Embryonic facial prominence (tissue), 1 donor: Measurements from ENCODE around the gene TEX264.

ENCODE experiments used
- DNase-seq: peaks from one replicate; pipeline ENCODE4 v3.0.0-alpha.2; 2016; ENCODE audit errors: extremely low spot score

TEX264 gene

DNA sequence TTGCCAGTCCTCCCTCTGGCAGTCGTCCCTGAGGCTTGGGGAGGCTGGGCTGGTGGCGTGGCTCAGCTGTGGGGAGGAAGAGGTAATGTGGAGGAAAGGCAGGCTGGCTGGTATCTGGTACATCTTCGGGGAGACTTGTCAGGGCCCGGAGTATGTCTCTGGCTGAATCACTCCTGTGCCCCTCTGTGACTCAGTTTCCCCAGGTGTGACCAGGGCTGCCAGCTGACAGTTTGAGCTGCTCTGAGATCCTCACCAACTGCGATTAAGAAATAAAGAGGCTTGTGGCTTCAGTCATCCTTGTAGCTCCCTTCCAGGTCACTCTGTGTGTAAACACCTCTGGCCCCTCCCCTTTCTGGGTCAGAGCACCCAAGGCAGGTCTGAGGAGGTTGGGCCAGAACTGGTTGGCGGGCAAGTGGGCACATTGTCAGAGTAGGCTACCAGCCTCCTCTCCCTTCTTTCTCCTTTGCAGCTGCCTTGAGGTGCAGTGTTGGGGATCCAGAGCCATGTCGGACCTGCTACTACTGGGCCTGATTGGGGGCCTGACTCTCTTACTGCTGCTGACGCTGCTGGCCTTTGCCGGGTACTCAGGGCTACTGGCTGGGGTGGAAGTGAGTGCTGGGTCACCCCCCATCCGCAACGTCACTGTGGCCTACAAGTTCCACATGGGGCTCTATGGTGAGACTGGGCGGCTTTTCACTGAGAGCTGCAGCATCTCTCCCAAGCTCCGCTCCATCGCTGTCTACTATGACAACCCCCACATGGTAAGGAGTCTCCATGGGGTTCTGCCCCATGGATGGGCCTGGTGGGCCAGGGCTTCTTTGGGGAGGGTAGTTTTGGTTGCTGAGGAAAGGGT lies 3.0 kb downstream of the TEX264 start:
- no peak for DNase-seq

DNA sequence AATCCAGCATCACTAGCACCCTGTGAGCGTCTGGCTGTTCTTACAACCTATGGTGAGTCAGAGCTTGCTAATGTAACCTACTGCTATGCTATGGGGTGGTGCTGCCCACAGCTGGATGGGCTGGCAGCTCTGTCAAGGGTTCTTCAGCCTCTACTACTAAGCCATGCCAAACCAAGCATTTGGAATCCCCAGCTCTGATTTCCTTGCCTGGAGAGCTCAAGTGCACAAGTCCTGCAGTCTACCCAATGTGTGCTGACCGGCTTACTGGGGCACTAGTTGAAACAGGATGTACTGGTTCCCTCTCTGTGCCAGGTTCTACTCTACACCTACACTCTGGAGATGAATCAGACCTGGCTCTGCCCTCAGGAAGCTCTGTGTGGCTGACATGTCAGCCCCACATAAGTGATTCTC lies 4.2 kb downstream of the TEX264 start:
- DNase-seq = no peak

DNA sequence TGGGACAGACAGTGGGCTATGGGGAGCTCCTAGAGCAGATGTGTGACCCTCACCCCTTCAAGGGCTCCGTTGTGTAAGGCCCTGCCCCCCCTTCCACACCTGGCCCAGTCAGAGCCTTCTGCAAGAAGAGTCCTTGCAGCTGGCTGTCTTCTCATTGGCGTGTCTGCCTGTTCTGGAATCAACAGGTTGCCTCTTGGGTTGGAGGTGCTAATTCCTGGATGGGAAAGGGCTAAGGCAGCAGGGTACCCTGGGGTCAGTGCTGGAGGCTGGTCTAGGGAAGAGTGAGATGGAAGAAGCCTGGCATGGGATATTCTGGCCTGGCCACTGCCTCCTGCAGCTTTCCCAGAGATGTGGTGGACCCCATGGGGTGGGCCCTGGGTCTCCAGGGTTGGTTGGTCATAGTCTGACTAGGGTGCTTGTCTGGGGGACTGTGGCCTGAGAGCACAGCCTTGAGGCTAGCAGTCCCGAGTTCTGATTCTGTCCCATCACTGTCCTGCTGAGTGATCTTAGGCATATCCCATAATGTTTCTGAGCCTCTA lies 5.1 kb downstream of the TEX264 start:
- no peak for DNase-seq

DNA sequence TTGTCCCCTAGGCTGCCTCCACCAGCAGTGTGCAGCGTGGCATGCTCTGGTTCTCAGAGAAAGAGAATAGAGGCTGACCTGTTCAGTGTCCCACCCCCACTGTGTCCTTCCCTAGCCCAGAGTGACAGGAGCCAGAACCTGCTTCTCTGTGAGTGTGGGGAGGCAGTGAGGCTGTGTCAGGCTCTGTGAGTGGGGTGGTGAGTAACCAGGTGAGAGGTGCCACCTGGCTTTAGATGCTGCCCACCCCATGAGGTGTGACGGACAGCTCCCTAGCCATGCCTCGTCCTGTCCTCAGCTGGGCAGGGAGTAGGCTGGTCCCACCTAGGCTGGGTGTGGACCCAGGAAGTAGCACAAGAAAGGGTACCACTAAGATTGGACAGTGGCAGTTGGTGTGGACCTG lies 6.3 kb downstream of the TEX264 start:
- no peak for DNase-seq

- DNase-seq = no peak
These were observed 7.1 kb downstream of the TEX264 start for GRCh38 chr3:51678186-51678585.

- no peak for DNase-seq
These were observed 7.6 kb downstream of the TEX264 start for GRCh38 chr3:51678641-51679040.

DNA sequence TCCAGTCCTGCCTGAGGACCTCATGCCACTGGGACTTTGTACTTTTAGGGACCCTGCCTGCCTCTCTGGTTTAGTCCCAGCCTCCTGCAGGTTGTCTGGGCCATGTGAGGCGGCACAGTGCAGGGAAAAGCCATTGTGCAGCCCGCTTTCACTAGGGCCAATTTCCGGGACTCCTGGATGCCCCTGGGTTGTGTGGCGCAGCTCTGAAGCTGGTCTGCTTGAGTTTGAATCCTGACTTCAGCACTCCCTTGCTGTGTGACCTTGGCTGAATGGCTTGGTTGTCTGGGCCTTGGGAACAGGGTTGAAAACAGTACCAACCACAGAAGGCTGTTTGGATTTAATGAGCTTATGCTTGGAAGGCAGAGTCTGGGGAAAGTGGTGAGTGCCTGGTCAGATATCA lies 8.3 kb downstream of the TEX264 start:
- no peak for DNase-seq

- no peak for DNase-seq
These were observed 8.7 kb downstream of the TEX264 start for GRCh38 chr3:51679777-51680176.

- no peak for DNase-seq
These were observed 9.1 kb downstream of the TEX264 start for GRCh38 chr3:51680196-51680595.

DNA sequence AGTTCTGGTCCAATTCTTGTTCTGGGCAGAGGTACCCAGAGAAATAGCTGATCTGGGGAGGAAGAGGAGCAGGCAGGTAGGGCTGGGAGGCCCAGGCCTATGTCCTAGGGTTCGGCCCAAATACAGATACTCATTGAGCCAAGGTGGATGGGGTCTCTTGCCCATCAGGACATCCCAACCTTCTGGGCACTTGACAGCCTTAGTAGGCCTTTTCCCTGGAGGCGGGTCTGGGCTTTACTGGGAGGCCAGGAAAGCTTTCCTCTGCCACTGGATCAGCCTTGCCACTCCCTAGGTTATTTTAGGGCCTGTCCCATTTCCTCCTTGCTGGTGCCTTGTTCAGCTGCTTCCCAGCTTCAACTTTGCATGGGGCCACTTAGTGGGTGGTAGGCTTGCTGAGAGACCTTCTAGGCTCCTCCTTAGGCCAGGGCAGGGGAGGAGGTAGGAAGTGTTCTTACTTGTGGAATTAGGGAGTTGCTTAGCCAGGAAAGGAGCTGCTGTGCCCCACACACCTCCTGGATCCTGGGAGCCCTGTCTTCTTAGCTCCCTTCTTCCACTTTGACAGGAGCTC lies 9.7 kb downstream of the TEX264 start:
- DNase-seq = no peak

DNA sequence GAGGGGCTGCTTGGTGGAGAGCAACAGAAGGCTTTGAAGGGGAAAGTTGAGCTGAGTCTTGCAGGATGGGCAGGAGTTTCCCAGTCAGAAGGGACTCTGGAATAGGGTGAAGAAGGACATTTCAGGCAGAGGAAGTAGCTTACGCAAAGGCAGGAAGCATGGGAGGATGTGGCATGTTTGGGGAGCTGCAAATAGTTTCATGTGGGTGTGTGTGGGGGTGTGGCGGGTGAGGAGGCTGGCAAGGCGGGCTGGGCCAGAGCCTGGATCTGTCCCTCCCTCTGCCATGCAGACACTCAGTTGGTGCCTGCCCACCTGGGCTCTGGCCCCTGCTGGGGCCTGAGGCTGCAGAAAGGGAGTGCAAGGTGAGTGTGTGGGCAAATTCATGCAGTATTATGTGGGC lies 10.4 kb downstream of the TEX264 start:
- DNase-seq = no peak

DNA sequence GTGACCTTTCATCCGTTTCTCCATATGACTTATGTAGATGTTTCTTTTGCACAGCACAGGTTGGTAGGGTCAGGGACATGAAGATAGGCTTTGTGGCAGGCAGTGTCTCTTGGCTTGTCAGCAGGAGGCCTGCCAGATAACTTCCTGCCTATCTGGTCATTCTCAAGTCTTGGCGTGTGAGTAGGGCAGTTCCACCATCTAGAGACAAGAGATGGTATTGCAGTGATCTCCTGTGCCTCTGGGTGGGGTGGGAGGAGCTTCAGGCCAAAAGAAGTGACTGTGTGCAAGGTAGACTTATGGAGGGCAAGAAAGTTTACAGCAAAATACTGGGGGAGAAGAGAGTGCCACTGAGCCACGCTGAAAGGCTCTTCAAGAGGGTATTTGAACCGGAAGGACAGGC lies 11.0 kb downstream of the TEX264 start:
- DNase-seq = peak; percentile 22

- DNase-seq = no peak
These were observed 11.5 kb downstream of the TEX264 start for GRCh38 chr3:51682526-51682925.

DNA sequence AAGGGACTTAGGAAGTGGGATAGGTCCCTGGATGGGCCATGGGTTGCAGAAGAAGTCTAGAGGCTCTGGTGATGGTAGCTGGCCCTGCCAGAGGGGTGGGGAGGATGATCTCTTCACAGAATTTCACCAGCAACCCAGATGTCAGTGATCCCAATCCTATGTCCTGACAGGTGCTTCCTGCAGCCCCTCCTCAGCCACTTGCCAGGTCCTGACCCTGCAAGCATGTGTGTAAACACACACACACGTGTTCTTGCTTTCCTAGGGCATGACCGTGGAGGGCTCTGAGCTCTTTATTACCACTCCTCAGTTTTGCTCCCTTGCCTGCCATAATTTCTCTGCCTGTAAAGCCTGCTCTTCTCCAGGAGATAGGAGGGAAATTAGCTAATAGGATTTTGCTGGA lies 12.5 kb downstream of the TEX264 start:
- no peak for DNase-seq

DNA sequence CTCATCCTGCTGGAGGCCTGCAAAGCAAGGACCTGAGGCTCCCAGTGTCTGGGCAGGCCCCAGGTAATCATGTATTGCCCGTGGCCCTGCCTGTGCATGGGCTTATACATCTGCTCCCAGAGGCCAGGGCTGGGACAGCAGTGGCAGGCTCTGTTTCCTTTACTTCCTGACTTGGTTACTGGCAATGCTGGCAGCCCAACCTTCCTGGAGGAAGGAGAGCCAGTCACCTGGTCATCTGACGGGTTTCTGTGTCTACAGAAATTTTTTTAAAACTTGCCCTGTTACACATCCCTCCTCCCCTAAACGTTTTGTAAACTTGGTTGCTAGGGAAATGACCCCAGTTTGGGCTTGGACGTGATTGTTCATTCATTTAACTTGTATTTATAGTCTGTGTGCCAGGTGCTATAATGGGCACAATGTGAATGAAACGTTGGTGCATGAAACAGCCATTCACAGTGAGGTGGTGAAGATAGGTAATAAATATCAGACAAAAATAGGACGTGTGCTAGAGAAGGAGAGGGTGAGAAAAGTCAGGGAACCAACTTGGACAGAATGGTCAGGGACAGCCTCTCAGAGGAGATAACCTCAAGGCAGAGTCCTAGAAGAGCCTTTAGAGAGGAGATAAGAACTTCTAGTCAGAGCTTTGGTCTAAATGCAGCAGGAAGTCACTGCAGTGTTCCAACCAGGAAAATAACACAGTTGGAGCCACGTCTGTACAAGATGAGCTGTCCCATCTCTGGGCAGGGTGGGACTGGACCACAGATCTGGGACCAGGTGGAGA lies 14.1 kb downstream of the TEX264 start:
- DNase-seq = no peak

DNA sequence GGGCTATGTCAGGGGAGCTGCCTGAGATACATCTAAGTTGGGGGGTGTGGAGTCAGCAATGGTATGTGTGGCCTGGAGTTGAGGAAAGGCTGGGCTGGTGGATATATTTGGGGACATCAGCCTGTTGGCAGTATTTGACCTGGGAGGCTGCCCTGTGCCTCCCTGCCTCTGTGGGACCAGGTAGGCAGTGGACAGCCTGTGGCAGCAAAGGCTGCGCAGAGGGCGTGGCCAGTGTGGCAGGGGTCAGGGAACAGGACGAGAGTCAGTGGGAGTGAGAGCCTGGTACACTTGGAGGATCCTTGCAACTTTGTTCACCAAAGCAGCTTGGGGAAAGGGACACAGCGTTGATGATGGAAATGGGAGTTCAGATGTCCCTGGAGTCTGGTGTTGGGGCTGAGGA lies 15.0 kb downstream of the TEX264 start:
- no peak for DNase-seq

DNA sequence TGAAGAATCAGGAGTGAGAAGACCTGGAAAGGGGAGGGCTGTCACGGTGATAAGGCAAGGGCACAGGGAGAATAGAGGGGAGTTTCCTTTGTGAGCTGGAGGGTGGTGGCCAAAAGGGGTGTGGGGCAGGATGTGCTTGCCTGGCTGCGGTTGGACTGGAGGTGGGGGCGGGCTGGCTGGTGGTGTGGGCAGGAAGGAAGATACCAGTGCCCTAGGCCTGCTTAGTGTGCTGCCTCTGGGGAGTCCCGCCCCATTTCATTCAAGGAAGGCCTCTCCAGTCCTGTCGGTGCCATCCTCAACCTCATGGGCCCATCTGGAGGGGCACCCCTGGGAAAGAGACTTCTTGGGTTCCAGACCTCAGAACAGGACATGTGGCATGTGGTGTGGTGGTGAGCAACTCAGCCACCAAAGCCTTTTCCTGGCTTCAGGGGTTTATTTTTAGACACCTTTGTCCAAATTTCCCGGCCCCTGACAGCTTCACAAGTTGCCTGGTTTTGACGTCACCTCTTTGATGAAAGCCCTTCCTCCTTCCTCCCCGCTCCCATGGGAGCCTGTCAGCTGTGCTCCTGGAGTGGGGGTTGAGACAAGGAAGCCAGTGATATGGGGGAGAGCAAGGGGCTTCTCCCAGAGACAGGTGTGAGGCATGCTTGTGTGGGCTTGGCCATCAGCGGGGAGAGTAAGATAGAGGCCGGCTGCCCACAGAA lies 15.6 kb downstream of the TEX264 start:
- DNase-seq = no peak

DNA sequence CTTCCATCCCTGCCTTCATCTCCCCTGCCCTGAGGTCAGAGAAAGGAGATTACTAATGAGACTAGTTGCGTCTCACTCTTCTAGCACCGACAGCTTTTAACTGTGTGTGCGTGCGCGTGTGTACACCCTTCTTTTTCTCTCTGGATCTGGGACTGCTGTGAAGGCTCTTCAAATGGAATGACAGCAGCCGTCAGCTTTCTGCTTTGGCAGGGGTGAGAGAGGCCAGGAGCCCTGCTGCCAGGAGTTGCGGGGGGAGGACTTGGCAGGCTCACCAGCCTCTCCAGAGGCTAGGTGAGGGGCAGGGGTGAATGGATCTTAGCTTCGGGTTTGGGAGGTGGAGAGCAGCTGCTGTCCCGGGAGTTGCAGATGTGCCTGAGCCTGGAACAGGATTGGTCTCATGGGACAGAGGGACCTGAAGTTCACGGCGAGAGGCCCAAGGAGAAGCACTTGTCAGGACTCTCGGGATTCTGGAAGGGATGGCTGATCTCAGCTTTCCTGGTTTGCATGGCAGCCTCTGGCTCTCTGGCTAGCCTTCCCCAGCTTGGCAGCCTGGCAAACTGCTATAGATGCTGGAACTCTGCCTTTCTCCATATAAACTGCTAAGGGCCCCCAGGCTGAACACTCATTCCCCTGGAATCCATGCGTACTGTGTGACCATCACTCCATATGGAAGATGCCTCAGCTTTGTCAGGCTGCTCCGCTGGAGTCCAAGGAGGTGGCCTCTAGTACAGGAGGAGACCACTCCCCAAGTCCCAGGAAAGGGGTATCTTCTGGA lies 16.6 kb downstream of the TEX264 start:
- no peak for DNase-seq

- DNase-seq = no peak
These were observed 17.2 kb downstream of the TEX264 start for GRCh38 chr3:51688206-51688600.

DNA sequence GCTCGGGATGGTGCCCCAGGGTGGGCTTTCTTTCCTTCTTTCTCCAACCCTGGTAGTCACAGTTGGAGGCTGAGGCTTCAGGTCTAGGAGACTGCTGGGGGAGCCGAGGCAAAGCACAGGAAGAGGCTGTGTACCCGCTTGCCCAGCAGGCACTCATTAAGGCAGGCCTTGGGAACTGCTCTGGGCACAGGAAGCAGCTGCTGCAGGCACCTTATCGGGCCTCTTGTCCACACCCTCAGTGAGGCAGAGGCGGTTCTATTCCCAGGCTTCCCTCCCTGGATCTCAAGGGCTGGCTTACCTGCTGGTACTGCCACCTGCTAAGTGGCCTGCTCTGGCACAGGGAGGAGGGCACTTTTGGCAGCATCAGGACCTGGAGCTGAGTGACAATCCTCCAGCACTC lies 20.0 kb downstream of the TEX264 start:
- DNase-seq = no peak

DNA sequence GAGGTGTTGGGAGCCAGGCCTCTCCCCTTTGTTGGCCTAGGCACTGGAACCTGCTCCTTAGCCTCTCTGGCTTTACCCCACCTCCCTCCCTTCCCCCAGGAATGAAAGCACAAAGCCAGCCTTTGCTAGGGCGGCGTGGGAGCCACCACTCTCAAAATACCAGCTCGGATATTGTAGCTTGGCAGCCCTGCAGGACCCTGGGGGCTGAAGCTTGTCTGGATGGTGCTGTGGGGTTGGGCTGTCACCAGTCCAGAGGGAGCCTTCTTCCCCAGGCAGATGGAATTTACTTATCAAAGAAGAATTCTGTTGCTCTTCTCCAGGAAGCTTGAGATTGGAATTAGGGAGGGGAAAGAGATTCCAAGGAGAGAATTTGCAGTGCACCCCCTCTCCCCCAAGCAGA lies 20.9 kb downstream of the TEX264 start:
- DNase-seq = no peak
